AG04449 (cell line): ENCODE data around the gene MET.

Source experiments
- CTCF ChIA-PET: fragments of 350-600 bp; formaldehyde crosslinking; extraction: SDS; loops from one replicate; lab custom pipeline; 2021; ENCODE audit warnings: antibody characterized with exemption; lab: Yijun Ruan, JAX
- POLR2A ChIA-PET: fragments of 400-600, 350-600 bp; formaldehyde crosslinking; extraction: SDS; loops from one replicate; lab custom pipeline; 2020; ENCODE audit warnings: antibody characterized with exemption, inconsistent platforms; lab: Yijun Ruan, JAX
- DNase-seq: peaks from one replicate; pipeline ENCODE4 v3.0.0-alpha.2; 2010; ENCODE audit warnings: low read depth, low spot score
- H3K4me3 ChIP-seq: 2 replicates; pipeline ENCODE4 v1.5.1; 2011; ENCODE audit warnings: low read depth, mild to moderate bottlenecking, control low read depth, low read length
- TF ChIP-seq, protein P1 (sequence below): IDR thresholded peaks from one replicate; pipeline ENCODE4 v1.5.1; 2011; ENCODE audit warnings: mild to moderate bottlenecking, moderate library complexity, low read length, control low read depth, inconsistent platforms; ENCODE audit not compliant: insufficient read depth; ENCODE audit errors: missing control alignments

MET gene

DNA sequence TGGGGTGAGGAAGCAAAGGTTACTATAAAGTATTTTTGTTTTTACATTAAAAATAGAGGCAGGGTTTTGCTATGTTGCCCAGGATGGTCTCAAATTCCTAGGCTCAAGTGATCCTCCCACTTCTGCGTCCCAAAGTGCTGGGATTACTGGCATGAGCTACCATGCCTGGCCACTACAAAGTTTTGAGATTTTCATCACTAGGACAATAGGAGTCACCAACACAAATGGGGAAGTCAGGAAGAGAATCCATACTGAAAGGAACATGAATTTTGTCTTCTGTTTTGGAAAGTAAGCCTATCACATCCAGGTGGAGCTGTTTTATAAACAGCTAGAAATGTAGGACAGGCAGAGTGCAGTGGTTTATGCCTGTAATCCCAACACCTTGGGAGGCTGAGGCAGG, 170.4 kb downstream of the MET start:
- ChIA-PET CTCF (interaction anchor here (0.9 kb wide), 1 partner anchor 13 kb away, joined by 3 read pairs; no protein-coding TSS in a partner anchor), POLR2A (interaction anchor here (0.6 kb wide), 1 partner anchor 14 kb away, joined by 3 read pairs; no protein-coding TSS in a partner anchor)
- no peak overlapping the region for H3K4me3 ChIP-seq
- no peak for DNase-seq
- TF ChIP-seq, protein P1, sequence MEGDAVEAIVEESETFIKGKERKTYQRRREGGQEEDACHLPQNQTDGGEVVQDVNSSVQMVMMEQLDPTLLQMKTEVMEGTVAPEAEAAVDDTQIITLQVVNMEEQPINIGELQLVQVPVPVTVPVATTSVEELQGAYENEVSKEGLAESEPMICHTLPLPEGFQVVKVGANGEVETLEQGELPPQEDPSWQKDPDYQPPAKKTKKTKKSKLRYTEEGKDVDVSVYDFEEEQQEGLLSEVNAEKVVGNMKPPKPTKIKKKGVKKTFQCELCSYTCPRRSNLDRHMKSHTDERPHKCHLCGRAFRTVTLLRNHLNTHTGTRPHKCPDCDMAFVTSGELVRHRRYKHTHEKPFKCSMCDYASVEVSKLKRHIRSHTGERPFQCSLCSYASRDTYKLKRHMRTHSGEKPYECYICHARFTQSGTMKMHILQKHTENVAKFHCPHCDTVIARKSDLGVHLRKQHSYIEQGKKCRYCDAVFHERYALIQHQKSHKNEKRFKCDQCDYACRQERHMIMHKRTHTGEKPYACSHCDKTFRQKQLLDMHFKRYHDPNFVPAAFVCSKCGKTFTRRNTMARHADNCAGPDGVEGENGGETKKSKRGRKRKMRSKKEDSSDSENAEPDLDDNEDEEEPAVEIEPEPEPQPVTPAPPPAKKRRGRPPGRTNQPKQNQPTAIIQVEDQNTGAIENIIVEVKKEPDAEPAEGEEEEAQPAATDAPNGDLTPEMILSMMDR, result no peak

DNA sequence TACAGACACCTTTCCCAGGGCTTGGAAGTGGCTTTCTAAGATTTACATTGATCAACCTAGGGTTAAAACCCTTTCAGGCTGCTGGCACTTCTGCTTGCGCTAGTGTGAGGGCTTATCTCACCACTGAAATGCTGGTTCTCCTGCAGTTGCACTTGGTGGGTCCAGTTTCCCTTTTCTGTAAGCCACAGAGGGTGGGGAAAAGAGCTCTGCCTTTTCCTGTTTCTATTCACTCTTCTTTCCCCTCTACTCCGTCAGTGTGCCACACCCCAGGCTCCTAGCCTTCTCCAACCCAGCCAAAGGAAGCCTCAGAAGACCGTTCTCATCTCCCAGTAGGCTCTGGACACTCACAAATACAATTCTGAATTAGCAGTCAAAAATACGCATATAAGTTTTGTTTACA, 171.4 kb downstream of the MET start:
- no peak overlapping the region for H3K4me3 ChIP-seq
- ChIA-PET CTCF (no interaction called here), POLR2A (no interaction called here)
- TF ChIP-seq, protein P1, result no peak
- DNase-seq, result no peak
